GM21529 (cell line): ENCODE data around the gene TEAD1.

ENCODE experiments used
- ATAC-seq: cut with Tn5 transposase; IDR thresholded peaks from one replicate; pipeline ENCODE4 v1.9.1; 2021; ENCODE audit not compliant: unreplicated experiment

The TEAD1 gene

GRCh38 chr11:12706545-12707499 is 32.6 kb downstream of the TEAD1 start:
- peak; percentile 45 for ATAC-seq

- ATAC-seq: no peak
Observed at GRCh38 chr11:12707500-12707880, 33.3 kb downstream of the TEAD1 start.

- ATAC-seq: no peak
Observed at GRCh38 chr11:12711496-12711895, 37.3 kb downstream of the TEAD1 start.

GRCh38 chr11:12712132-12712531 is 37.9 kb downstream of the TEAD1 start:
- no peak for ATAC-seq

GRCh38 chr11:12715131-12715530 is 40.9 kb downstream of the TEAD1 start:
- ATAC-seq: no peak

GRCh38 chr11:12715941-12716340 is 41.7 kb downstream of the TEAD1 start:
- no peak for ATAC-seq

- ATAC-seq: no peak
Observed at GRCh38 chr11:12716816-12717215, 42.6 kb downstream of the TEAD1 start.

GRCh38 chr11:12717851-12718291 is 43.6 kb downstream of the TEAD1 start:
- ATAC-seq: peak; percentile 95

- no peak for ATAC-seq
Observed at GRCh38 chr11:12719221-12719620, 45.0 kb downstream of the TEAD1 start.

- no peak for ATAC-seq
Observed at GRCh38 chr11:12721816-12722604, 47.8 kb downstream of the TEAD1 start.

- ATAC-seq: no peak
Observed at GRCh38 chr11:12723421-12724300, 49.4 kb downstream of the TEAD1 start.

GRCh38 chr11:12724301-12725054 is 50.3 kb downstream of the TEAD1 start:
- ATAC-seq: no peak

GRCh38 chr11:12725055-12725862 is 51.0 kb downstream of the TEAD1 start:
- ATAC-seq: no peak

GRCh38 chr11:12725863-12726682 is 51.9 kb downstream of the TEAD1 start:
- ATAC-seq: no peak

- ATAC-seq: no peak
Observed at GRCh38 chr11:12727563-12728211, 53.5 kb downstream of the TEAD1 start.

- ATAC-seq: no peak
Observed at GRCh38 chr11:12728417-12728816, 54.2 kb downstream of the TEAD1 start.

GRCh38 chr11:12729941-12730340 is 55.7 kb downstream of the TEAD1 start:
- ATAC-seq: no peak

GRCh38 chr11:12731841-12732336 is 57.7 kb downstream of the TEAD1 start:
- ATAC-seq: no peak
